Measurements from ENCODE around the gene POLR3K. TPM values are rescaled to one million over a fixed set of nuclear protein-coding genes. Genes with fewer than 3 reads are reported as not detected.
A peak's percentile ranks its signal among the peaks of the same experiment; 100 is the strongest.

The POLR3K gene
- polyA plus RNA-seq, 3 donors: 12.3 to 13.6 (median 13.5) TPM

- DNase-seq: no peak
Observed at GRCh38 chr16:67183-67791, 13.9 kb upstream of the POLR3K start.

- DNase-seq: no peak
Observed at GRCh38 chr16:66309-67182, 13.1 kb upstream of the POLR3K start.

GRCh38 chr16:65745-66144 is 12.3 kb upstream of the POLR3K start:
- DNase-seq: peak; percentile 58

- no peak for DNase-seq
Observed at GRCh38 chr16:64914-65255, 11.5 kb upstream of the POLR3K start.

GRCh38 chr16:63998-64913 is 10.8 kb upstream of the POLR3K start:
- no peak for DNase-seq

GRCh38 chr16:63466-63865 is 10.1 kb upstream of the POLR3K start:
- no peak for DNase-seq

- DNase-seq: no peak
Observed at GRCh38 chr16:62968-63391, 9.6 kb upstream of the POLR3K start.

- no peak for DNase-seq
Observed at GRCh38 chr16:62283-62967, 9.0 kb upstream of the POLR3K start.

GRCh38 chr16:61879-62281 is 8.5 kb upstream of the POLR3K start:
- DNase-seq: no peak

GRCh38 chr16:60929-61878 is 7.8 kb upstream of the POLR3K start:
- no peak for DNase-seq

GRCh38 chr16:60166-60565 is 6.8 kb upstream of the POLR3K start:
- DNase-seq: no peak

GRCh38 chr16:59440-60059 is 6.1 kb upstream of the POLR3K start:
- no peak for DNase-seq

GRCh38 chr16:58491-59439 is 5.4 kb upstream of the POLR3K start:
- no peak for DNase-seq

- DNase-seq: no peak
Observed at GRCh38 chr16:57711-58110, 4.3 kb upstream of the POLR3K start.

- DNase-seq: no peak
Observed at GRCh38 chr16:56231-56927, 3.0 kb upstream of the POLR3K start.

GRCh38 chr16:55571-56136 is 2.2 kb upstream of the POLR3K start:
- DNase-seq: no peak

GRCh38 chr16:54237-54581 is 801 bp upstream of the POLR3K start:
- no peak for DNase-seq
